A172 (cell line): ENCODE results near the gene SEMA3F. TPM values are rescaled to one million over a fixed set of nuclear protein-coding genes. Genes with fewer than 3 reads are reported as not detected.

ENCODE experiments used
- DNase-seq: peaks from one replicate; pipeline ENCODE4 v3.0.0-alpha.2; 2015; ENCODE audit warnings: low spot score
- total RNA-seq: library from RNA; depleted of rRNA; stranded (reverse); fragments of >200 nt; shearing (Covaris generic); gene quantifications from 2 replicates; pipeline ENCODE4 v1.2.3, GENCODE V29; 2014

SEMA3F gene
- total RNA-seq, 1 experiment from 2014 or later: 3.5 TPM

DNA sequence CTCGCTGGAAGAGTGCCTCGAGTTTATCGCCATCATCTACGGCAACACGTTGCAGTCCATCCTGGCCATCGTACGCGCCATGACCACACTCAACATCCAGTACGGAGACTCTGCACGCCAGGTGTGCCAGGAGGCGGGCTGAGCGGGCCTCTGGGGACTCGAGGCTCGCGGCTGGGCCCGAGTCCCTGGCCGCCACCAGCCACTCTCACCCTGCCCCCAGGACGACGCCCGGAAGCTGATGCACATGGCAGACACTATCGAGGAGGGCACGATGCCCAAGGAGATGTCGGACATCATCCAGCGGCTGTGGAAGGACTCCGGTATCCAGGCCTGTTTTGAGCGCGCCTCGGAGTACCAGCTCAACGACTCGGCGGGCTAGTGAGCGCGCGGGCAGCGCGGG lies 38.2 kb downstream of the SEMA3F start:
- no peak for DNase-seq

- DNase-seq: no peak
Measured at GRCh38 chr3:50193746-50194127, 38.6 kb downstream of the SEMA3F start.

DNA sequence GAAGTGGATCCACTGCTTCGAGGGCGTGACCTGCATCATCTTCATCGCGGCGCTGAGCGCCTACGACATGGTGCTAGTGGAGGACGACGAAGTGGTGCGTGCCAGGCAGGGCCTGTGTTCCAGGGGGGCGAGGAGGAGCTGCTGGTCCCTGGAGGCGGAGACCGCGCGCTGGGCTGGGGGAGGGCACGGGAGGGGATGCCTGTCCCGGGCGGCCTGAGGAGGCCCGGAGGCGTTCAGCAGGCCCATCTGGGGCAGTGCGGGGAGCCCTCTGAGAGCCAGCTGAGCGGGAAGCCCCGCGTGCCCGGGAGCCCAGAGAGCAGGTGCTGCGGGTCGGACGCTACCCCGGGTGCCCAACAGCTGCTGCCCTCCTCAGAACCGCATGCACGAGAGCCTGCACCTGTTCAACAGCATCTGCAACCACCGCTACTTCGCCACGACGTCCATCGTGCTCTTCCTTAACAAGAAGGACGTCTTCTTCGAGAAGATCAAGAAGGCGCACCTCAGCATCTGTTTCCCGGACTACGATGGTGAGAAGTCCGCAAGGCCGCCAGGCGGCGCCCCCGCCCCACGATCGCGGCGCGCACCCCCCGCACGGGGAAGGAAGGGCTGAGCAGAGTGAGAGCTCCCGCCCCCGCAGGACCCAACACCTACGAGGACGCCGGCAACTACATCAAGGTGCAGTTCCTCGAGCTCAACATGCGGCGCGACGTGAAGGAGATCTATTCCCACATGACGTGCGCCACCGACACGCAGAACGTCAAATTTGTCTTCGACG lies 39.2 kb downstream of the SEMA3F start:
- DNase-seq: no peak

GRCh38 chr3:50194903-50195500 lies 39.9 kb downstream of the SEMA3F start:
- DNase-seq: no peak

- peak; percentile 19 for DNase-seq
Measured at GRCh38 chr3:50195501-50196252, 40.6 kb downstream of the SEMA3F start.

DNA sequence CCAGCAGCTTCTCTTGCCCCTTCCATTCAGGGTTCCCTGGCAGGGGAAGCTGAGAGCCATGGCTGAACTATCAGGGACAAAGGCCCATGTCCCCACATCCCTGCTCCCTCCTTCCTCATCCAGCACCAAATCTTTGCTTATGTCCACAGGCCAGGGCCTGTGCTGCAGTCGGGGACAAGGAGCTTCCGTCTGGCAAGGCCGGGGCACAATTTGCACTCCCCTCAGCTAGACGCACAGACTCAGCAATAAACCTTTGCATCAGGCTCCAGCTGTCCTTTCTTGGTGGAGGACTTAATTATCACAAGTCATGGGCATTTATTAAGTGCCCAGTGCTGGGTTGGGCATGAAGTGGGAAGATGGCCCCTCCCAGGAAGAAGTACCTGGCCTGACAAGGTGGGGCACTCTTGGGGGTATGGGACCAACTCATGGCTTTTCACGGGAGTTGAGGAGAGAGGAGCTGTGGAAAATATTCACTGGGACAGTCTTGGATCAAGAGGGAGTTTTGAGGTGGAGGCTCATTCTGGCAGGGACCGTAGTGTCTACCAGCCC lies 41.2 kb downstream of the SEMA3F start:
- DNase-seq: no peak

- no peak for DNase-seq
Measured at GRCh38 chr3:50201573-50202315, 46.6 kb downstream of the SEMA3F start.

- no peak for DNase-seq
Measured at GRCh38 chr3:50202353-50203112, 47.4 kb downstream of the SEMA3F start.

GRCh38 chr3:50203113-50203808 lies 48.1 kb downstream of the SEMA3F start:
- DNase-seq: no peak

- no peak for DNase-seq
Measured at GRCh38 chr3:50203809-50204803, 49.0 kb downstream of the SEMA3F start.

- DNase-seq: no peak
Measured at GRCh38 chr3:50204804-50205412, 49.8 kb downstream of the SEMA3F start, which contains the start of gene SLC38A3. Gene SLC38A3, plus strand, starts transcription at chr3:50205271. Its CDS starts 8,929 bp downstream, at chr3:50214200.

DNA sequence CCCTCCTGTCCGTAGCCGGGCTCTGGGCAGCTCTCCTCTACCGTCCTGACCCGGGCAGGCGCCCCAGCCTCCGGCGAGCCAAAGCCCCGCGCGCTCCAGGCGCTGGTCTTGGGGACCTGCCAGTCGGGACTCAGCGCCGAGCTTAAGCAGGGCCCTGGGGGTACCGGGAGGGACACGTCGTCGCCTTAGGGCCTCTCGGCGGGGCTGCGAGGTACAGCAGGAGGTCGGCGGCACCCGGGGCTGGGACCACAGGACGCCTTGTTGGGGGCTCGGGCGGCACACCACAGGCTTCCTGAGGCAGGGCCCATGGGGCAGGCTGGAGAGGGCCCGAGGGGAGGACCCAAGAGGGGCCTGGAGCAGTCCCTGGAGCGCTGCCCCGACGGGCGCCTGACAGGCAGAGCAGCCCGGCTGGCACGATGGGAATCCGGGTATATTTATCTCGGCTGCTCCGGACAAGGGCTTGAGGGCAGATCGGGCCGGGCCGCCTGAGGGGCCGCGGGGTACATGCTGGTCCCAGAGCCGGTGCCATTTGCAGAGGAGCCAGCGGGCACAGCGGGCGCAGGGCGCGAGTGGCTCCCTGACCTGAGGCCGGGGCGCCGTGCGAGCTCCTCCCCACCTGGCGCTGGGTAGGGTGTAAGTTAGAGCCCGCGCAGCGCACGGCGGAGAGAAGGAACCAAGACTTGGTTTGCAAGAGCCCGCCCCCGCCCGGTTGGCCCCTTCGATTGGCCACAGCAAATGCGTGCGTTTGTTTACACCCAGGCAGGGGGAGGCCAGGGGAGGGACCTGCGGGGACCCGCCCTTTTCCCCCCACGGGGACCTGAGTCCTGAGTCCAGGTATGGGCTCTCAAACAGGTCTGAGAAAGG lies 50.5 kb downstream of the SEMA3F start:
- DNase-seq: no peak

- DNase-seq: no peak
Measured at GRCh38 chr3:50207359-50208042, 52.4 kb downstream of the SEMA3F start.

GRCh38 chr3:50208677-50209344 lies 53.7 kb downstream of the SEMA3F start:
- DNase-seq: no peak

- no peak for DNase-seq
Measured at GRCh38 chr3:50210176-50210509, 55.0 kb downstream of the SEMA3F start.

GRCh38 chr3:50210510-50211367 lies 55.6 kb downstream of the SEMA3F start:
- no peak for DNase-seq
